H1 (cell line): ENCODE data around the gene PRR12. TPM values are rescaled to one million over a fixed set of nuclear protein-coding genes. Genes with fewer than 3 reads are reported as not detected.

Source experiments
- CTCF ChIA-PET: fragments of 300-600 bp; sonication (Branson Sonifier 250); formaldehyde crosslinking; loops from one replicate; lab custom pipeline; 2021; ENCODE audit not compliant: partially characterized antibody; lab: Charles Lee
- POLR2A ChIA-PET: fragments of 300-600 bp; sonication (Branson Sonifier 250); formaldehyde crosslinking; loops from one replicate; lab custom pipeline; 2021; ENCODE audit warnings: inconsistent platforms; ENCODE audit not compliant: partially characterized antibody; lab: Charles Lee
- DNase-seq, 2 experiments: peaks; one replicate each; pipeline versions ENCODE4 v3.0.0 to v3.0.0-alpha.2; 2010 to 2022; ENCODE audit warnings: low spot score in 2 of 2, low read depth in 1 of 2, mixed read lengths in 1 of 2
- FAIRE-seq: peaks from 2 replicates; lab custom pipeline; 2011; peaks lifted over from hg19 to GRCh38; lab: Jason Lieb, UNC
- H2AFZ ChIP-seq: 2 replicates; pipeline ENCODE4 v1.8.1; 2012; ENCODE audit warnings: low read length, inconsistent platforms
- H2AK5ac ChIP-seq: 2 replicates; pipeline ENCODE4 v1.6.1; 2013; ENCODE audit warnings: low read depth, low read length
- H2BK120ac ChIP-seq: replicated peaks from 2 replicates; pipeline ENCODE3; 2013; ENCODE audit warnings: low read depth, low read length, inconsistent platforms
- H2BK12ac ChIP-seq: 2 replicates; pipeline ENCODE4 v1.6.1; 2013; ENCODE audit warnings: low read depth, low read length
- H2BK15ac ChIP-seq: 2 replicates; pipeline ENCODE4 v1.6.1; 2013; ENCODE audit warnings: low read length
- H2BK20ac ChIP-seq: 2 replicates; pipeline ENCODE4 v1.6.1; 2013; ENCODE audit warnings: low read length
- H2BK5ac ChIP-seq: 2 replicates; pipeline ENCODE4 v1.6.1; 2013; ENCODE audit warnings: low read depth, low read length
- H3K14ac ChIP-seq: 2 replicates; pipeline ENCODE4 v1.6.1; 2013; ENCODE audit warnings: inconsistent platforms; ENCODE audit not compliant: insufficient read length
- H3K18ac ChIP-seq: 2 replicates; pipeline ENCODE4 v1.6.1; 2013; ENCODE audit warnings: low read length; ENCODE audit errors: extremely low read depth
- H3K23ac ChIP-seq: 2 replicates; pipeline ENCODE4 v1.6.1; 2013; ENCODE audit warnings: inconsistent platforms; ENCODE audit not compliant: insufficient read length
- H3K23me2 ChIP-seq: 2 replicates; pipeline ENCODE4 v1.6.1; 2013; ENCODE audit warnings: low read depth, low read length
- H3K27ac ChIP-seq: 2 replicates; pipeline ENCODE4 v1.6.1; 2011; ENCODE audit warnings: low read depth, low read length, inconsistent platforms
- H3K27me3 ChIP-seq, 4 experiments: replicated peaks in 1 of 4; 1 replicate in 1 of 4; 2 replicates in 3 of 4; pipeline versions ENCODE4 v1.6.1 to v1.8.1; 2011 to 2013; ENCODE audit warnings: low read length in 3 of 4, mild to moderate bottlenecking in 3 of 4, inconsistent platforms in 2 of 4, mixed read lengths in 2 of 4, moderate library complexity in 1 of 4; ENCODE audit not compliant: control insufficient read depth in 3 of 4, insufficient read depth in 3 of 4; ENCODE audit errors: extremely low read depth in 1 of 4
- H3K36me3 ChIP-seq, 4 experiments: 2 replicates each; pipeline versions ENCODE4 v1.6.1 to v1.8.1; 2011 to 2013; ENCODE audit warnings: mild to moderate bottlenecking in 4 of 4, low read length in 3 of 4, moderate library complexity in 2 of 4, control low read depth in 1 of 4, inconsistent platforms in 1 of 4; ENCODE audit not compliant: insufficient read depth in 4 of 4, control insufficient read depth in 2 of 4
- H3K4ac ChIP-seq: replicated peaks from 2 replicates; pipeline ENCODE3; 2013; ENCODE audit warnings: low read length, low read depth, mixed read lengths, inconsistent platforms; ENCODE audit not compliant: insufficient read length
- H3K4me1 ChIP-seq, 4 experiments: replicated peaks in 1 of 4; 1 replicate in 1 of 4; 2 replicates in 3 of 4; pipeline versions ENCODE4 v1.6.1 to v1.8.1; 2011 to 2013; ENCODE audit warnings: low read length in 3 of 4, inconsistent platforms in 2 of 4, mixed read lengths in 1 of 4; ENCODE audit not compliant: insufficient read depth in 4 of 4, control insufficient read depth in 3 of 4
- H3K4me2 ChIP-seq, 2 experiments: 2 replicates each; pipeline versions ENCODE4 v1.6.1 to v1.8.1; 2011 to 2013; ENCODE audit warnings: low read depth in 2 of 2, low read length in 2 of 2, control low read depth in 1 of 2, inconsistent platforms in 1 of 2, mild to moderate bottlenecking in 1 of 2; ENCODE audit not compliant: insufficient read depth in 1 of 2
- H3K4me3 ChIP-seq, 4 experiments: fragments of 200-600, 300-600 bp in 1 of 4; sonication (generic), shearing (Covaris generic), sonication (Bioruptor Twin) in 1 of 4; 2 replicates each; pipeline versions ENCODE4 v1.5.1 to v1.8.1; 2011 to 2016; ENCODE audit warnings: low read length in 4 of 4, low read depth in 3 of 4, control low read depth in 2 of 4, inconsistent platforms in 2 of 4, mild to moderate bottlenecking in 2 of 4, mixed read lengths in 1 of 4, moderate library complexity in 1 of 4; ENCODE audit not compliant: insufficient read depth in 2 of 4; ENCODE audit errors: extremely low read depth in 1 of 4
- H3K56ac ChIP-seq: replicated peaks from 2 replicates; pipeline ENCODE3; 2013; ENCODE audit warnings: low read depth, mild to moderate bottlenecking, mixed read lengths, low read length, inconsistent platforms; ENCODE audit not compliant: insufficient read length
- H3K79me1 ChIP-seq: 2 replicates; pipeline ENCODE4 v1.6.1; 2013; ENCODE audit warnings: low read depth, low read length, control low read depth
- H3K79me2 ChIP-seq, 2 experiments: 2 replicates each; pipeline versions ENCODE4 v1.6.1 to v1.8.1; 2012 to 2013; ENCODE audit warnings: low read length in 2 of 2, mild to moderate bottlenecking in 2 of 2, inconsistent platforms in 1 of 2; ENCODE audit not compliant: insufficient read depth in 2 of 2, control insufficient read depth in 1 of 2
- H3K9ac ChIP-seq, 4 experiments: replicated peaks in 1 of 4; 1 replicate in 1 of 4; 2 replicates in 3 of 4; pipeline versions ENCODE4 v1.6.1 to v1.8.1; 2011 to 2013; ENCODE audit warnings: low read depth in 3 of 4, low read length in 3 of 4, control low read depth in 2 of 4, mild to moderate bottlenecking in 2 of 4, moderate library complexity in 2 of 4, inconsistent platforms in 1 of 4; ENCODE audit errors: extremely low read depth in 1 of 4
- H3K9me3 ChIP-seq, 2 experiments: 2 replicates each; pipeline versions ENCODE4 v1.6.1 to v1.8.1; 2012 to 2013; ENCODE audit warnings: mild to moderate bottlenecking in 2 of 2, moderate library complexity in 2 of 2, control low read depth in 1 of 2, inconsistent platforms in 1 of 2, low read depth in 1 of 2, low read length in 1 of 2, mixed read lengths in 1 of 2; ENCODE audit not compliant: insufficient read depth in 2 of 2
- H4K20me1 ChIP-seq, 2 experiments: replicated peaks in 1 of 2; 2 replicates each; pipeline versions ENCODE3 to v1.8.1; 2011 to 2013; ENCODE audit warnings: inconsistent platforms in 2 of 2, low read length in 2 of 2, mild to moderate bottlenecking in 1 of 2; ENCODE audit not compliant: insufficient read depth in 2 of 2, control insufficient read depth in 1 of 2
- H4K5ac ChIP-seq: 2 replicates; pipeline ENCODE4 v1.6.1; 2013; ENCODE audit warnings: low read length, low read depth, mixed read lengths, inconsistent platforms; ENCODE audit not compliant: insufficient read length
- H4K8ac ChIP-seq: 2 replicates; pipeline ENCODE4 v1.8.0; 2013; ENCODE audit warnings: mild to moderate bottlenecking, moderate library complexity, low read length, inconsistent platforms; ENCODE audit not compliant: insufficient read depth; ENCODE audit errors: extremely low read depth
- H4K91ac ChIP-seq: replicated peaks from 2 replicates; pipeline ENCODE3; 2013; ENCODE audit warnings: low read length, mixed read lengths, inconsistent platforms; ENCODE audit not compliant: insufficient read length
- POLR2A ChIP-seq, 2 experiments: IDR thresholded peaks; 1 replicate in 1 of 2; 2 replicates in 1 of 2; pipeline ENCODE4 v1.6.1; 2011; ENCODE audit warnings: low read depth in 2 of 2, low read length in 2 of 2, mild to moderate bottlenecking in 2 of 2; ENCODE audit errors: control extremely low read depth in 1 of 2
- POLR2AphosphoS5 ChIP-seq: IDR thresholded peaks from 2 replicates; pipeline ENCODE4 v1.6.1; 2011; ENCODE audit warnings: low read depth, low read length
- SP2 ChIP-seq: IDR thresholded peaks from 2 replicates; pipeline ENCODE4 v1.6.1; 2012; ENCODE audit warnings: mild to moderate bottlenecking, low read length, inconsistent platforms
- YY1 ChIP-seq: IDR thresholded peaks from 2 replicates; pipeline ENCODE4 v1.6.1; 2011; ENCODE audit warnings: low read depth, mild to moderate bottlenecking, low read length
- WGBS, 2 experiments: shearing (Covaris generic) in 1 of 2; methylation state at CpG; one replicate each; pipeline versions ENCODE4 v1.1.6 to v1.1.7; 2013 to 2015; ENCODE audit warnings: low lambda C conversion rate in 2 of 2, mixed read lengths in 2 of 2, inconsistent platforms in 1 of 2, low coverage in 1 of 2, missing lambda C conversion rate in 1 of 2; ENCODE audit not compliant: insufficient replicate concordance in 2 of 2, insufficient coverage in 1 of 2, insufficient read length in 1 of 2; ENCODE audit errors: extremely low coverage in 1 of 2, missing lambda C conversion rate in 1 of 2; 5-methylcytosine and 5-hydroxymethylcytosine counted together
- polyA plus RNA-seq, 7 experiments: library from polyadenylated mRNA; depleted of rRNA in 3 of 7; stranded (reverse) in 5 of 7; unstranded in 2 of 7; fragments of >200 nt in 5 of 7; fragments of 200-250 nt in 2 of 7; gene quantifications; 1 replicate in 5 of 7; 2 replicates in 1 of 7; 4 replicates in 1 of 7; pipeline versions ENCODE4 v1.2.1 to v1.2.3, GENCODE V29; 2011 to 2013; ENCODE audit warnings: missing spikeins in 2 of 7, mixed read lengths in 2 of 7
- total RNA-seq: library from RNA; stranded (reverse); fragmentation: NEBNext Ultra II Directional; extraction: Animal tissue kit (Norgen Biotek cat#: 25700); gene quantifications from 2 replicates; pipeline ENCODE4 v1.2.1, GENCODE V29; 2021

PRR12 gene
- total and polyA plus RNA-seq, 2 of the 8 experiments (the other 6 are each of a cell fraction or from before 2014, with no cell fraction given) = 2.5 to 59.4 TPM

DNA sequence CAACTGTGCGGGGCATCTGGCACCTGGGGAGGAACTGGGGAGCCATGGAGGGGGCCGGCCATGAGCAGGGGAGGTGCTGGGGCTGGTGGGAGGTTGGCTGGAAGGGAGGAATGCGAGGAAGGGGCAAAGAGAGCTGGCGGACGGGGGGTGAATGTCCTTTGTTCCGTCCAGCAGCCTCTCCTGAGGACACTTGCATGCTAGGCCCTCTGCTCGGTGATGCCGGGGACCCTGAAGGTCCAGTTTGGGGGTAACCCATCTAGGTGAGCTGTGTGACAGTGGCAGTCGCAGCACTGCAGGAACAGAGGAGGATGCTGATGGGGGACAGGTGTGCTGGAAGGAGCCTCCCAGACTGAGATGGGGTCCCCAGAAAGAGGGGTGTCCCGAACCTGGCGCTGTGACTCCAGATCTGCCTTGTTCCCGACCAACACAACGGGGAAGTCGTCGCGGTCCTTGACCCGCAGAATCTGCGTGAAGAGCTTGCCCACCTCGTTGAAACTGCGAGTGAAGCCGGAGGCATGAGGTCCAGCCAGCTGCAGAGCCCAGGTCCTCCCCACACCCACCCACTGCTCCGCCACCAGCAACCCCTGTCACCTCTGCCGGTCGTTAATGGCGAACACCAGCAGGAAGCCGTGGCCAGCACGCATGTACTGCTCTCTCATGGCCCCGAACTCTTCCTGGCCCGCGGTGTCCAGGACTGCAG lies 45.4 kb downstream of the PRR12 start:
- no peak for DNase-seq
- 86% methylated on average over 24 of the region's 30 CpGs; no CpG with 5 or more reads in 1 of the 2 experiments for WGBS, 2 experiments
- H3K18ac ChIP-seq = no peak overlapping the region
- TF ChIP-seq SP2 (no peak), YY1 (no peak), POLR2A (IDR thresholded peaks at IDR 0.05; ENCODE audit: control extremely low read depth in 1 of 2, low read depth in 2 of 2, low read length in 2 of 2) (peak in 1 of 2 experiments; percentile 65; a peak in 2 of 3 replicates), POLR2AphosphoS5 (peak; percentile 66)
- TF ChIP-seq, all 59 proteins: peak for 2
- H2BK120ac ChIP-seq = no peak overlapping the region
- H4K91ac ChIP-seq = no peak overlapping the region
- H2BK12ac ChIP-seq = peak overlapping the region; percentile 50; the same call in 1 of the 2 replicates
- peaks cover 0 to 23% (median 10%) of the 10 kb centered on the region in 4 experiments; a peak in 6 of 7 replicates for H3K4me1 ChIP-seq
- no peak for FAIRE-seq
- 0 out of 2 replicates have a peak overlapping the region, but pooled peaks have one; percentile 65 for H2AK5ac ChIP-seq
- H2BK5ac ChIP-seq = no peak overlapping the region
- peaks cover 0 to 2% of the 10 kb centered on the region in 2 experiments for H4K20me1 ChIP-seq
- H4K5ac ChIP-seq = no peak overlapping the region
- H3K56ac ChIP-seq = no peak overlapping the region
- H3K36me3 ChIP-seq = no peaks in the 10 kb centered on the region
- ChIA-PET CTCF (interaction anchor here (0.9 to 2.3 kb wide), 4 partner anchors 19 to 39 kb away, joined by 3 to 6 read pairs (median 5); no protein-coding TSS in a partner anchor), POLR2A (interaction anchor here (0.5 to 50.7 kb wide), 9 partner anchors 9 to 122 kb away, joined by 3 to 840 read pairs (median 7); partner anchors contain the start of genes ADM5, PRMT1 and PRR12)
- no peak overlapping the region for H3K14ac ChIP-seq
- no peaks in the 10 kb centered on the region for H3K79me1 ChIP-seq
- no peak overlapping the region for H3K4me2 ChIP-seq
- H3K79me2 ChIP-seq = no peaks in the 10 kb centered on the region
- no peak overlapping the region for H3K9ac ChIP-seq
- H2BK15ac ChIP-seq = 0 out of 2 replicates have a peak overlapping the region, but pooled peaks have one; percentile 16
- H3K23ac ChIP-seq = no peak overlapping the region
- no peaks in the 10 kb centered on the region for H3K9me3 ChIP-seq
- no peak overlapping the region for H2AFZ ChIP-seq
- no peak overlapping the region for H3K4me3 ChIP-seq
- H2BK20ac ChIP-seq = peak overlapping the region; percentile 18; the same call in 1 of the 2 replicates
- H4K8ac ChIP-seq = peak overlapping the region; percentile 29; the same call in 1 of the 2 replicates
- no peaks in the 10 kb centered on the region for H3K27me3 ChIP-seq
- H3K27ac ChIP-seq = no peak overlapping the region
- H3K23me2 ChIP-seq = peaks cover 5% of the 10 kb centered on the region
- no peak overlapping the region for H3K4ac ChIP-seq
